CD4-positive, alpha-beta T cell (primary cell): ENCODE measurements around the gene MYOCD. TPM values are rescaled to one million over a fixed set of nuclear protein-coding genes. Genes with fewer than 3 reads are reported as not detected.

Source experiments
- ATAC-seq: fragments of 200-7000 bp; cut with Tn5 transposase; one replicate; pipeline ENCODE4 v1.10.0; 2022; ENCODE audit warnings: mild to moderate bottlenecking; ENCODE audit not compliant: poor library complexity
- CTCF ChIA-PET: fragments of 350-600 bp; sonication (Branson Sonifier 250); formaldehyde crosslinking; loops from one replicate; lab custom pipeline; 2021; ENCODE audit warnings: antibody characterized with exemption, inconsistent platforms; lab: Charles Lee
- POLR2A ChIA-PET: fragments of 350-600 bp; sonication (Branson Sonifier 250); formaldehyde crosslinking; loops from one replicate; lab custom pipeline; 2021; ENCODE audit warnings: antibody characterized with exemption, inconsistent platforms; lab: Charles Lee
- DNase-seq, 14 experiments: peaks; one replicate each; pipeline ENCODE4 v3.0.0-alpha.2; 2013 to 2020; ENCODE audit warnings: mixed read lengths in 2 of 14
- H3K27ac ChIP-seq, 2 donors: one replicate each; pipeline versions ENCODE4 v1.5.1 to v1.7.0; 2013; ENCODE audit warnings: low read length in 2 of 2, low read depth in 1 of 2, mild to moderate bottlenecking in 1 of 2
- H3K27me3 ChIP-seq, 2 experiments: 1 replicate in 1 of 2; 2 replicates in 1 of 2; pipeline versions ENCODE4 v1.6.1 to v1.7.0; 2013; ENCODE audit warnings: low read length in 2 of 2, control low read depth in 1 of 2, mild to moderate bottlenecking in 1 of 2, moderate library complexity in 1 of 2; ENCODE audit not compliant: insufficient read depth in 2 of 2, control insufficient read depth in 1 of 2
- H3K36me3 ChIP-seq: one replicate; pipeline ENCODE4 v1.6.1; 2013; ENCODE audit warnings: low read length, control low read depth; ENCODE audit not compliant: insufficient read depth
- H3K4me1 ChIP-seq: one replicate; pipeline ENCODE4 v1.6.1; 2013; ENCODE audit warnings: low read length, control low read depth; ENCODE audit not compliant: insufficient read depth
- H3K4me3 ChIP-seq: one replicate; pipeline ENCODE4 v1.5.1; 2013; ENCODE audit warnings: mild to moderate bottlenecking, low read length, moderate library complexity
- H3K9me3 ChIP-seq, 2 experiments: 1 replicate in 1 of 2; 2 replicates in 1 of 2; pipeline versions ENCODE4 v1.6.1 to v1.7.0; 2013; ENCODE audit warnings: low read length in 2 of 2, mild to moderate bottlenecking in 2 of 2, control low read depth in 1 of 2, moderate library complexity in 1 of 2; ENCODE audit not compliant: control insufficient read depth in 1 of 2, insufficient read depth in 1 of 2
- H3K27ac Mint-ChIP-seq: one replicate; pipeline ENCODE4 v1.8.0; 2020; ENCODE audit warnings: mixed read lengths
- H3K27me3 Mint-ChIP-seq: one replicate; pipeline ENCODE4 v1.8.0; 2021; ENCODE audit warnings: mixed read lengths
- H3K36me3 Mint-ChIP-seq: one replicate; pipeline ENCODE4 v1.8.0; 2021; ENCODE audit warnings: low read depth, mixed read lengths
- H3K4me1 Mint-ChIP-seq: one replicate; pipeline ENCODE4 v1.8.0; 2021; ENCODE audit warnings: low read depth, mixed read lengths
- H3K4me3 Mint-ChIP-seq: one replicate; pipeline ENCODE4 v1.8.0; 2020; ENCODE audit warnings: mild to moderate bottlenecking, mixed read lengths
- H3K9me3 Mint-ChIP-seq: one replicate; pipeline ENCODE4 v1.8.0; 2020; ENCODE audit warnings: mixed read lengths
- intact Hi-C, 2 experiments: fragments of 100-400 bp; cut with DNase I in 1 of 2; cut with micrococcal nuclease in 1 of 2; formaldehyde crosslinking; loops; one replicate each; pipeline versions ENCODE4 v1.15.1 to v1.9.0; 2023 to 2025; cut with DNase I, micrococcal nuclease
- total RNA-seq, 174 experiments: library from RNA in 2 of 174; stranded (reverse) in 2 of 174; gene quantifications; one replicate each; pipeline ENCODE4 v1.2.3 and lab custom pipeline; 2021 to 2026
- TF ChIP-seq, protein P1 (sequence below): fragments of 200-600 bp; IDR thresholded peaks from one replicate; pipeline ENCODE4 v1.8.0; 2022; ENCODE audit warnings: antibody characterized with exemption, mild to moderate bottlenecking

Gene MYOCD
- total RNA-seq, 2 experiments from 2014 or later, result not detected

DNA sequence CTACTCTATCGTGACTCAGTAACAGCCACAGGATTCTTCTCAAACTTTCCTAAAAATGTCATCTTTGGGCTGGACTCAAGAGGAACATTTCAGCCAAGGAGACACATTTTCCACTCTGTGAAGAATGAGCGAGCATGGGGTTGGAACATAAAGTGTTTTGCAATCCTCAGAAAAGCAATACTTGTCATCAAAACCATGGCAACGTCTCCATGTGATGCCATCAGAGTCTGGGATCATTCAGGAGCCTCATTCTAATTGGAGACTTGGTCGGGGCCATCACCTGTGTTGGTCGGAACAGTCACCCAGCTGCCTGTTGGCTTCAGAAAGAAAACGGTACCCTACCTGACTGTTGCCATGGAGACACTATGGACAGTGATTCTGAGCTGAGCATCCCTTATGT, 25.5 kb downstream of the MYOCD start:
- peaks cover 7% of the 10 kb centered on the region for H3K9me3 Mint-ChIP-seq
- Histone ChIP-seq H3K4me1 (no peaks in the 10 kb centered on the region), H3K27me3 (no peaks in the 10 kb centered on the region), H3K27ac (no peak overlapping the region), H3K36me3 (no peaks in the 10 kb centered on the region), H3K9me3 (peaks cover 0 to 4% of the 10 kb centered on the region in 2 experiments), H3K4me3 (no peak overlapping the region)
- no peaks in the 10 kb centered on the region for H3K4me1 Mint-ChIP-seq
- ATAC-seq (no peak), DNase-seq (no peak)
- H3K4me3 Mint-ChIP-seq, result no peak overlapping the region
- H3K27me3 Mint-ChIP-seq, result no peaks in the 10 kb centered on the region
- TF ChIP-seq, protein P1, sequence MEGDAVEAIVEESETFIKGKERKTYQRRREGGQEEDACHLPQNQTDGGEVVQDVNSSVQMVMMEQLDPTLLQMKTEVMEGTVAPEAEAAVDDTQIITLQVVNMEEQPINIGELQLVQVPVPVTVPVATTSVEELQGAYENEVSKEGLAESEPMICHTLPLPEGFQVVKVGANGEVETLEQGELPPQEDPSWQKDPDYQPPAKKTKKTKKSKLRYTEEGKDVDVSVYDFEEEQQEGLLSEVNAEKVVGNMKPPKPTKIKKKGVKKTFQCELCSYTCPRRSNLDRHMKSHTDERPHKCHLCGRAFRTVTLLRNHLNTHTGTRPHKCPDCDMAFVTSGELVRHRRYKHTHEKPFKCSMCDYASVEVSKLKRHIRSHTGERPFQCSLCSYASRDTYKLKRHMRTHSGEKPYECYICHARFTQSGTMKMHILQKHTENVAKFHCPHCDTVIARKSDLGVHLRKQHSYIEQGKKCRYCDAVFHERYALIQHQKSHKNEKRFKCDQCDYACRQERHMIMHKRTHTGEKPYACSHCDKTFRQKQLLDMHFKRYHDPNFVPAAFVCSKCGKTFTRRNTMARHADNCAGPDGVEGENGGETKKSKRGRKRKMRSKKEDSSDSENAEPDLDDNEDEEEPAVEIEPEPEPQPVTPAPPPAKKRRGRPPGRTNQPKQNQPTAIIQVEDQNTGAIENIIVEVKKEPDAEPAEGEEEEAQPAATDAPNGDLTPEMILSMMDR, result no peak
- POLR2A ChIA-PET, result no interaction called here
- H3K36me3 Mint-ChIP-seq, result no peaks in the 10 kb centered on the region
- intact Hi-C loops, result no loop called here
- CTCF ChIA-PET, result no interaction called here
- no peak overlapping the region for H3K27ac Mint-ChIP-seq

DNA sequence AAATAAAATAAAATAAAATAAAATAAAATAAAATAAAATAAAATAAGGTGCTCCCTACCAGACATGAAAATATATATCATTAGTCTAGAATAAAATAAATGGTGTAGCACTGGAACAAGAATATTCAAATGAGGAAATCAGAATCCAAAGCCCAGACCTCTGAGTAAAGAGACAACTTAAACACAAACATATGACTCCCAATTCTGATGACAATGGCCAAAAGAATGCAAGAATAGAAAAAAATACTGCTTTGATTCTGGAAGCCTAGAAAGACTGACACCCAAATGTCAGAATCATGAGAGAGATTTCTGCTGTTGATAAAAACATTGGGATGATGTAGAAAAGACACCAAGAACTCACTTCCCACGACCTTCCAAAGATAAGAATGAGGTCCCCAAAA, 27.9 kb downstream of the MYOCD start:
- ChIA-PET CTCF (no interaction called here), POLR2A (no interaction called here)
- Histone ChIP-seq H3K4me1 (no peaks in the 10 kb centered on the region), H3K4me3 (no peak overlapping the region), H3K27me3 (no peaks in the 10 kb centered on the region), H3K9me3 (peaks cover 0 to 4% of the 10 kb centered on the region in 2 experiments), H3K27ac (no peak overlapping the region), H3K36me3 (no peaks in the 10 kb centered on the region)
- DNase-seq (no peak), ATAC-seq (no peak)
- Mint-ChIP-seq H3K4me3 (no peak overlapping the region), H3K36me3 (no peaks in the 10 kb centered on the region), H3K27ac (no peak overlapping the region), H3K4me1 (no peaks in the 10 kb centered on the region), H3K9me3 (no peaks in the 10 kb centered on the region), H3K27me3 (no peaks in the 10 kb centered on the region)
- TF ChIP-seq, protein P1, result no peak
- intact Hi-C loops, result no loop called here

- DNase-seq, result no peak
- intact Hi-C loops, result no loop called here
- POLR2A ChIA-PET, result no interaction called here
Measured at GRCh38 chr17:12706070-12706469, 40.4 kb downstream of the MYOCD start.

More at GRCh38 chr17:12706070-12706469, 40.4 kb downstream of the MYOCD start:
- Mint-ChIP-seq H3K36me3 (no peaks in the 10 kb centered on the region), H3K27ac (no peak overlapping the region), H3K27me3 (no peaks in the 10 kb centered on the region), H3K4me3 (no peak overlapping the region), H3K4me1 (no peaks in the 10 kb centered on the region), H3K9me3 (peaks cover 7% of the 10 kb centered on the region)
- CTCF ChIA-PET, result no interaction called here
- peaks cover 2 to 5% of the 10 kb centered on the region in 2 experiments for H3K27me3 ChIP-seq
- no peaks in the 10 kb centered on the region for H3K36me3 ChIP-seq
- no peak for ATAC-seq
- H3K9me3 ChIP-seq, result peaks cover 0 to 4% of the 10 kb centered on the region in 2 experiments
- H3K27ac ChIP-seq, result no peak overlapping the region
- TF ChIP-seq, protein P1, result no peak
- no peak overlapping the region for H3K4me3 ChIP-seq
- H3K4me1 ChIP-seq, result no peaks in the 10 kb centered on the region
